A204.1 (cell line): ENCODE data around the gene GARIN3.
"Not testable (repeated sequence)": the region's sequence is repeated elsewhere in the genome, so short reads cannot be mapped to it uniquely, and the experiment has no call there.

ENCODE experiments used
- FAIRE-seq: peaks from 2 replicates; lab custom pipeline; 2012; peaks lifted over from hg19 to GRCh38; lab: Jason Lieb, UNC

GARIN3 gene

GRCh38 chr5:157166214-157167213 lies at the start of gene GARIN3:
Gene GARIN3, minus strand, starts transcription at chr5:157166264. Its CDS starts 96 bp downstream, at chr5:157166168.
- no peak for FAIRE-seq

DNA sequence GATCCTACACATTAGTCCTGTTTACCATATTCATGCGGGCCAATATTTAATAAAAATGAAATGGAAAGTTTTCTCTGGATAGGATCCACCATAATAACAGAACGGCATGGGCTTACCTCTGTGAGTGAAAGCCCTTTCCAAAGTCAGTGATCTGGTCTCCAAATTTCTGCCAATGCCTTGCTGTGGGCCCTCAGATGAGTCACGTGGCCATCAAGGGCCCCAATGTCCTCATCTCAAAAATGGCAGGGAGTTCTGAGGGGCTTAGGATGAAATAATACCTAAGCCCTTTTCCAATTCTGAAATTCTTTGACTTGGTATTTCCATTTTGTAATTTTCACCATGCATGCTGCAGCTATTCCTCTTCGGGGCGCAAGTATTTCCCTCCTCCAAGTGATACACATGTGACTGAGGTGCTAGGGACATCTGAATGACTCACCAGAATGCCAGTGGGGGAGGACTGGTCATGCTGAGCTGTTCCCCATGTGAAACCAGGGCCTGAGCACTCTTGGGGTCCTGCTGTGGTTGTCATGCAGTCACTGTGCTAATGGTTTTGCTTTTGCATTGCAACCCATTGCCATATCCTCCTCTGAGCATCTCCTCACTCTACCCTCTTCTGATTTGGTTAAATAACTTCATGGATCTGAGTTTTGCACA lies 49.6 kb upstream of the GARIN3 start:
- FAIRE-seq, result no peak

- no peak for FAIRE-seq
Measured at GRCh38 chr5:157214861-157215513, 48.9 kb upstream of the GARIN3 start.

GRCh38 chr5:157214415-157214814 lies 48.4 kb upstream of the GARIN3 start:
- FAIRE-seq, result no peak

DNA sequence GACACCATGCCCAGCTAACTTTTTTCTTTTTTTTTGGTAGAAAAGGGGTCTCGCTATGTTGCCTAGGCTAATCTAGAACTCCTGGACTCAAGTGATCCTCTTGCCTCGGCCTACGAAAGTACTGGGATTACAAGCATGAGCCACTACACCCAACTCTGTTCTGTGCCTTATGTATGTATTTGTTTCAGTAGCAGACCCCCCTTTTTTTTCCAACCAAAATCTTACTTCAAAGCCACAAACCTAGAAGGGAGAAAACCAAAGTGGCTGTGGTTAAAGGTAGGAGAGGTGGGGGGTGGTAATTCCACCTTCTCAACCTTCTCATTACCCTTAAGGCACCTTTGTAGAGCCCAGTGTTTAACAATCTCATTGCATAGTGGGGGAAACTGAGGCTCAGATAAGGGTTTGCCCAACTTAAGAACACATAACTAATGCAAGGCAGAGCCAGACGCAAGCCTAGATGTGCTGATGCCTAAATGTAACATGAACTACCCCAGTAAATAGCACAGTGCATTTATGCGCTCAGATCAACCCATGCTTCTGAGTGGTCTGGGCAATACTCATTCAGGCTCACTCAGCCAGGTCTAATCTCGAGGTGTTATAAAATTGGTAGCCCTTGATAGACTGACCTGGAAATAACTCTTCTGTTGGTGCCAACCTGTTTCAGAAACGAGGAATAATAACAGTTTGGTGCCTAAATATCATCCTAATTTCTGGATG lies 47.6 kb upstream of the GARIN3 start:
- FAIRE-seq, result no peak

DNA sequence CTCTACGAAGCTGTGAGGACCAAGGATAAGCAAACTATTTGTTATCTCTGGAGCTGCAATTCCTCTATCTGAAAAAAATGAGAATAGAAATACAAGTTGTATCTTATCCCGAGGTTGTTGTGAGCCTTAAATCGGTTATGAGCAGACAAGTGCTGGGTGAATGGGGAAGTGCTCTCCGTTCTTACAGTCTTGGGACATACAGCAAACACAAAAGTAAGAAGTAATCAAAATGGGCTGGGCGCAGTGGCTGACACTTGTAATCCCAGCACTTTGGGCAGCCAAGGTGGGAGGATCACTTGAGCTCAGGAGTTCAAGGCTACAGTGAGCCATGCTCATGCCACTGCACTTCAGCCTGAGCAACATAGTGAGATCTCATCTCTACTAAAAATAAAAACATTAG lies 46.2 kb upstream of the GARIN3 start:
- FAIRE-seq, result no peak

GRCh38 chr5:157210652-157211051 lies 44.6 kb upstream of the GARIN3 start:
- not testable (repeated sequence) for FAIRE-seq

GRCh38 chr5:157205708-157206107 lies 39.6 kb upstream of the GARIN3 start:
- FAIRE-seq, result no peak

DNA sequence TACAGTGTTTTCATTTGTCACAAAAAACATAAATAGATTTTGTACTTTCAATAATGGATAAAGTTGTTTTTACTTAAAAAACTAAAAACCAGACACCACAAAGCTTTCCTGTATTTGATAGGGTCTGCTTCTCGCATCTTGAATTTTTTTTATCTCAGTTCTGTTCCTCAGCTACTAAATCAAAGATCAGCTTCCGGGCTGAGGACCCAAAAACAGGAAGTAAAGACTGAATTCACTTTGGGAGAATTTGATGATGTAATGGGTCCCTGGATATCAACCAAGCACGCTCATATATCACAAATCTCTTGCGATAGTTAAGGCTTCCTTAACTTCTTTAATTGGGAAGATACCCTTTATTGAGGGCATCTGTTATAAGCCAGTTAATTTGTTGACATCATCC lies 38.7 kb upstream of the GARIN3 start:
- FAIRE-seq, result no peak

DNA sequence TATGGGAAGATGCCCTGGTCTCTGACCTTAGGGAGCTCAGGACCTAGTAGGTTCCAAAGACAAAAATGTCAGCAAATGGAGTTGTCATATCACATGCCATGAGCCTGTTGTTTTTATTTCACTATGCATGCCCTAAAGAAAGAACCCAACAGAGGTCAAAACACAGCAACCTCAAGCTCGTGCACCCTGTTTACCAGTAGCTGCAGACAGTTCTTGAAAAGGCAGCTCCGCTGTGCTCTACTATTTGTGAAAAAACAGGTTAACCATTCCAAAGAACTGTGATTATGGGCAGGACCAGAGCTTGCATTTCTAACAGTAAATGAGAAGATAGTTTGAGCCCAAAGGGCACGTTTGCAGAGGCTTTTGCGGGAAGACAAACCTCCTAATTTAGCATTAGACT lies 37.4 kb upstream of the GARIN3 start:
- no peak for FAIRE-seq

DNA sequence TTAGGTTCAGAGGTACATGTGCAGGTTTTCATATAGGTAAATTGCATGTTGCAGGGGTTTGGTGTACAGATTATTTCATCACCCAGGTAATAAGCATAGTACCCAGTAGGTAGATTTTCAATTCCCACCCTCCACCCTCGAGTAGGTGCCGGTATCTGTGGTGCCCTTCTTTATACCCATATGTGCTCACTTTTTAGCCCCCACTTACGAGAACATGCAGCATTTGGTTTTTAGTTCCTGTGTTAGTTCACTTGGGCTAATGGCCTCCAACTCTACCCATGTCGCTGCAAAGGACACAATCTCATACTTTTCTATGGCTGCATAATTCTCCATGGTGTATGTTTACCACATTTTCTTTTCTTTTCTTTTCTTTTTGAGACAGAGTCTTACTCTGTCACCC lies 35.8 kb upstream of the GARIN3 start:
- FAIRE-seq, result no peak

- FAIRE-seq, result no peak
Measured at GRCh38 chr5:157198277-157198986, 32.4 kb upstream of the GARIN3 start.

DNA sequence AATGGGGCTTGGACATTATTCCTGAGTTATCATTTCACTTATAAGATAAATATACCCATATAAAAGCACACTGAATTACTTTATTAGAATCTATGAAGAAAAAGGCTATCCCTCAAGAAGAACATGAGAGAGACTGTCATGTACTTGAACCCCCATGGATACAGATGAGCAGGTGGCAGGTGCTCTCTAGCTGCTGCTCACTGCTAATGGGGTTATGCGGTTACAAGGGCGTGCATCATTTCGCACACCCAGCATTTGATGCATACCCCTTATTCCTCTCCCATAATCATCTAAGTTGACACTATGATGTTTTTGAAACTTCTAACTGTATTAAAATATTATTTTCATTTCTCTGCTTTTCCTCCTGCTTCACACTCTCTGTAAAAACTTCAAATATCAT lies 31.0 kb upstream of the GARIN3 start:
- FAIRE-seq, result no peak

DNA sequence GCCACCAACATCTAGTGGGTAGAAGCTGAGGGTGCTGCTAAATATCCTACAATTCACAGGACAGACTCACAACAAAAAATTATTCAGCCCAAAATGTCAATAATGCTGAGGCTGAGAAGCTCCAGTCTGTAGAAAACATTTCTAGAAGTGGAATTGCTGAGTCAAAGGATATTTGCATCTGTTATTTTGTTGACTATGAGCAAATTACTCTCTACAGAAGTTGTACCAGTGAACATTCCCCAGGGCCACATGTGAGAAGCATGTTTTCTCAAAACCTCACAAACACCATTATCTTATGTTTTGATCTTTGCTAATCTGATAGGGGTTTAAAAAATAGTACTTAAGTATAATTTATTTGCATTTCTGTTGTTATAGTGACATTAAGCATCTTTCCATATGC lies 30.0 kb upstream of the GARIN3 start:
- no peak for FAIRE-seq

DNA sequence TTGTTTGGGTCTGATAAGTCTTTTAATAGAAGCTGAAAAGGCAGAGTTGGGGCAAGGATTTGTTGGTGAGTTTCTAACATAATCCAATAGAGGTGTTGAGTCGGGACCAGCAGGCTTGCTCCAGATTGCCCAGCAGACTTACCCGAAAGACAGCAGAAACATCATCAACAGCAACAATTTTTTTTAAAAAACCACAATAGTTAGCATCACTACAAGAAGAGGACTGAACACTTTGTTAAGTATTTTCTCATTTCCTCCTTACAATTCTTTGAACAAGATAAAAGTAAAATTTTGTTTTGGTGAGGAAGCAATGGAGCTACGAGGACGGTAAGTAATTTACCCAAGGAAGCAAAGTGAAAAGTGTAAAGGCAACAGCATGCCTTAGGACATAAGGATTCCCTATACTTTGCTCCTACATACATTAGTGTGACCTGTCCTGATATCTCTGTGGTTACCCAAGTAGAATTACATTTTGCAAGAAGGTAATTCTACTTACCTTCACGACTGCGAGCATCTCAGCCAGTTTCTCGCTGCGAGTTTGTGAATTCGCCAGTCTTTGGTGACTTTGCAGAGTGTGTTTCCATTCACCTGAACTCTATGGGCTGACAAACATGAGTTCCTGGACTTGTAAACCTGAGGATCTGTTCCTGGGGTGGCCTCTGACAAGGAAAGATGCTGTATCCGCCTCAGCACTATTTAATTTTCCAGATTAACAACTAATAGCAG lies 27.8 kb upstream of the GARIN3 start:
- FAIRE-seq, result no peak

DNA sequence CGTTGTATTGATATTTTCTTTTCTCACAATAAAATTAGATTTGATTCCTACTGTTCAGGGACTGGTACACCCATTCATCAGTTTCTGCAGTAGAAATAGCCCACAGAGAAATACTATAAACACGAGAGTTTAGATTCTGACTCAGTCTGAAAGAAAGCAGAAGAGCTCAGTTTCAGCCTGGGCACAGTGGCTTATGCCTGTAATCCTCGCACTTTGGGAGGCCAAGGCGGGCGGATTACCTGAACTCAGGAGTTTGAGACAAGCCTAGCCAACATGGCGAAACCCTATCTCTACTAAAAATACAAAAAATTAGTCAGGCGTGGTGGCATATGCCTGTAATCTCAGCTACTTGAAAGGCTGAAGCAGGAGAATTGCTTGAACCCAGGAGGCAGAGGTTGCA lies 23.2 kb upstream of the GARIN3 start:
- no peak for FAIRE-seq

GRCh38 chr5:157188270-157188669 lies 22.2 kb upstream of the GARIN3 start:
- no peak for FAIRE-seq

DNA sequence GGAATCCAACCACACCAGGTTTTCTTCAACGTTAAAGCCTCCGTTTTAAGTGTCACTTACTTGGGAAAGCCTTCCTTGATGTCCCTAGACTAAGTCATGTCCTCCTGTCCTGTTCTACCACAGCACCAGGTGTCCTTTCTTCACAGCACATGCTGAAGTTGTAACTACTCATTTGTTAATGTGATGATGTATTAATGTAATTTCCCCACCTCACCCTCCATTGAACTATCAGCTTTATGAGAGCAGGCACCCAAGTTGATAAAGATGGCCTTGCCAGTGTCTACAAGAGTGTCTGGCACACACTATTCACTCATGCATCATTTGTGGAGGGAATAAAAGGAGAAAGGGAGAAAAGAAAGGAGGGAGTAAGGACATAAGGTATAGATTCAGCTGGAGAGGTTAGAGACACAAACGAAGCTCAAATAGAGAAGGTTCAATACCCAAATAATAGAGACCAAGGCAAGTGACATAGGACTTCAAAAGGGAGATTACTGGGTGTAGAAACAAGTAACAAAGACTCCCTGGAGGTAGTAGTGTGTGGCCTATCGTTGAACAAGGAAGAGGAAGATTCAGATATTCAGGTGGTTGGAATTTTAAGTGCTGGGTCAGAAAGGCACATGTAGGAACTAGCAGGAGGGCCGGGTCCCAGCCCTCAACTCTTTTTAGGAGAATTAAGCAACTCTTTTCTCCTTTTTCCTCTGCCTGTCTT lies 21.1 kb upstream of the GARIN3 start:
- FAIRE-seq, result no peak

DNA sequence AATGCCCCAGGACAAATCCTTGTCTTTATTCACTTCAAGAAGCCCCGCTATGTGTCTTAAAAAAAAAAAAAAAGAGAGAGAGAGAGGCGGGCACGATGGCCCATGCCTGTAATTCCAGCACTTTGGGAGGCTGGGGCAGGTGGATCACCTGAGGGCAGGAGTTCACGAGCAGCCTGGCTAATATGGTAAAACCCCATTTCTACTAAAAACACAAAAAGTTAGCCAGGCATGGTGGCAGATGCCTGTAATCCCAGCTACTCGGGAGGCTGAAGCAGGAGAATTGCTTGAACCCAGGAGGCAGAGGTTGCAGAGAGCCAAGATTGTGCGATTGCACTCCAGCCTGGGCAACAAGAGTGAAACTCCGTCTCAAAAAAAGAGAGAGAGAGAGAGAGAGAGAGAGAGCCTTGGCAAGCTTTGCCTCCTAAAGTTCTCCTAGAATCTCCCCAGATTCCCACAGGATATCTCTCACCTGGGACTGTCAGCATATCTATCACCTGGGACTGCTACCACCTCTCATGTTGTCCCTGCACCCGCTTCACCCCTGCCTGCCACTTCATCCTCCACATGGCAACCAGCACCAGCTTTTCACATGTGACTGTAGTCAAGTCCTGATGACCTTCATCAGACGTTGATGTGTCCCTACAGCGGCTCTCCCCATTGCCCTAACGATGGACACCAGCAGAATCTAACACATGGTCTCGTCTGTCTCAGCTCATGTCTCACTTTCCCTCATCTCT lies 20.4 kb upstream of the GARIN3 start:
- FAIRE-seq, result no peak

GRCh38 chr5:157185122-157185521 lies 19.1 kb upstream of the GARIN3 start:
- not testable (repeated sequence) for FAIRE-seq
